Nephron progenitor cell (in vitro differentiated cells): ENCODE measurements around the gene C13orf46.

Source experiments
- DNase-seq: peaks from one replicate; pipeline ENCODE4 v3.0.0; 2021
- H3K27ac Mint-ChIP-seq: 2 replicates; pipeline ENCODE4 v1.8.0; 2021; ENCODE audit warnings: mild to moderate bottlenecking, moderate library complexity, mixed read lengths
- H3K27me3 Mint-ChIP-seq: 2 replicates; pipeline ENCODE4 v1.8.0; 2021; ENCODE audit warnings: mild to moderate bottlenecking, low read depth, mixed read lengths; ENCODE audit not compliant: poor library complexity
- H3K36me3 Mint-ChIP-seq: 2 replicates; pipeline ENCODE4 v1.8.0; 2021; ENCODE audit warnings: low read depth, mixed read lengths
- H3K4me1 Mint-ChIP-seq: 2 replicates; pipeline ENCODE4 v1.8.0; 2021; ENCODE audit warnings: mixed read lengths
- H3K4me3 Mint-ChIP-seq: 2 replicates; pipeline ENCODE4 v1.8.0; 2021; ENCODE audit warnings: mild to moderate bottlenecking, moderate library complexity, mixed read lengths
- H3K9me3 Mint-ChIP-seq: 2 replicates; pipeline ENCODE4 v1.8.0; 2021; ENCODE audit warnings: mild to moderate bottlenecking, moderate library complexity, mixed read lengths
- CTCF ChIP-seq: fragments of 200-600 bp; sonication (generic); IDR thresholded peaks from 2 replicates; pipeline ENCODE4 v1.5.0; 2021; ENCODE audit warnings: antibody characterized with exemption

The C13orf46 gene

GRCh38 chr13:113970810-113971470 lies 2.9 kb downstream of the C13orf46 start:
- peaks cover 4% of the 10 kb centered on the region for H3K9me3 Mint-ChIP-seq
- no peak for DNase-seq
- H3K4me3 Mint-ChIP-seq: no peak overlapping the region

GRCh38 chr13:113969973-113970611 lies 3.8 kb downstream of the C13orf46 start:
- no peak for TF ChIP-seq CTCF
- Mint-ChIP-seq H3K4me3 (no peak overlapping the region), H3K9me3 (peaks cover 4% of the 10 kb centered on the region), H3K27me3 (no peaks in the 10 kb centered on the region), H3K27ac (no peak overlapping the region), H3K4me1 (peaks cover 6% of the 10 kb centered on the region), H3K36me3 (no peaks in the 10 kb centered on the region)
- DNase-seq: no peak

More at GRCh38 chr13:113970810-113971470, 2.9 kb downstream of the C13orf46 start:
- no peak overlapping the region for H3K27ac Mint-ChIP-seq
- H3K36me3 Mint-ChIP-seq: peaks cover 4% of the 10 kb centered on the region
- no peaks in the 10 kb centered on the region for H3K27me3 Mint-ChIP-seq
- no peak for TF ChIP-seq CTCF
- peaks cover 10% of the 10 kb centered on the region for H3K4me1 Mint-ChIP-seq

- Mint-ChIP-seq H3K27me3 (no peaks in the 10 kb centered on the region), H3K27ac (peak overlapping the region; percentile 18), H3K4me1 (peaks cover 6% of the 10 kb centered on the region), H3K36me3 (no peaks in the 10 kb centered on the region), H3K4me3 (no peak overlapping the region), H3K9me3 (peaks cover 4% of the 10 kb centered on the region)
- no peak for TF ChIP-seq CTCF
- no peak for DNase-seq
Observed at GRCh38 chr13:113969311-113969972, 4.4 kb downstream of the C13orf46 start.

- no peak for DNase-seq
- Mint-ChIP-seq H3K4me1 (peaks cover 6% of the 10 kb centered on the region), H3K36me3 (no peaks in the 10 kb centered on the region), H3K27me3 (no peaks in the 10 kb centered on the region), H3K27ac (no peak overlapping the region), H3K9me3 (peaks cover 7% of the 10 kb centered on the region), H3K4me3 (no peak overlapping the region)
- TF ChIP-seq CTCF: no peak
Observed at GRCh38 chr13:113968463-113969310, 5.2 kb downstream of the C13orf46 start.

GRCh38 chr13:113967729-113968462 lies 6.0 kb downstream of the C13orf46 start:
- no peak for TF ChIP-seq CTCF
- Mint-ChIP-seq H3K36me3 (no peaks in the 10 kb centered on the region), H3K4me3 (no peak overlapping the region), H3K27me3 (no peaks in the 10 kb centered on the region), H3K4me1 (peaks cover under 1% of the 10 kb centered on the region), H3K9me3 (peaks cover 10% of the 10 kb centered on the region), H3K27ac (no peak overlapping the region)
- no peak for DNase-seq
